Airway epithelial cell (primary cell): ENCODE measurements around the gene GALNT9. TPM values are rescaled to one million over a fixed set of nuclear protein-coding genes. Genes with fewer than 3 reads are reported as not detected.

Experiments used
- total RNA-seq: library from RNA; depleted of rRNA; stranded (reverse); fragments of >200 nt; gene quantifications from 2 replicates; pipeline ENCODE4 v1.2.3, GENCODE V29; 2015

The GALNT9 gene
- not detected in 2 replicates for total RNA-seq

GRCh38 chr12:132329036-132329719 lies at the start of gene GALNT9:
Gene GALNT9, minus strand, starts transcription at chr12:132329589. Its CDS starts 386 bp downstream, at chr12:132329203.

Other genes with a start within 250 kb of the GALNT9 start
- gene DDX51, start 185.3 kb downstream of the GALNT9 start, total RNA-seq = 13.3 and 14.8 TPM in 2 replicates
- 25.9 and 33.7 TPM in 2 replicates for gene NOC4L, start 185.1 kb downstream of the GALNT9 start, total RNA-seq
- 24.2 and 25.9 TPM in 2 replicates for gene FBRSL1, start 160.6 kb upstream of the GALNT9 start, total RNA-seq